GM10248 (cell line): Measurements from ENCODE around the gene YTHDF1.
A peak's percentile ranks its signal among the peaks of the same experiment; 100 is the strongest.

ENCODE experiments used
- CTCF ChIA-PET: fragments of 300-600 bp; sonication (Branson Sonifier 250); formaldehyde crosslinking; extraction: SDS; loops from one replicate; lab custom pipeline; 2021; ENCODE audit warnings: antibody characterized with exemption; lab: Yijun Ruan, JAX
- POLR2A ChIA-PET: fragments of 350-650 bp; sonication (Branson Sonifier 250); formaldehyde crosslinking; extraction: SDS; loops from one replicate; lab custom pipeline; 2020; ENCODE audit warnings: antibody characterized with exemption; lab: Yijun Ruan, JAX
- DNase-seq: peaks from one replicate; pipeline ENCODE4 v3.0.0; 2012; ENCODE audit errors: extremely low spot score
- TF ChIP-seq, protein P1 (sequence below): IDR thresholded peaks from 2 replicates; pipeline ENCODE4 v1.5.1; 2012; ENCODE audit warnings: mild to moderate bottlenecking, low read depth; ENCODE audit errors: extremely low read depth, missing control alignments, control extremely low read depth

The YTHDF1 gene

GRCh38 chr20:63179687-63180568, 36.0 kb downstream of the YTHDF1 start:
- DNase-seq: no peak
- ChIA-PET POLR2A (no interaction called here), CTCF (interaction anchor here (0.7 to 2.6 kb wide), 19 partner anchors 10 to 357 kb away, joined by 3 to 15 read pairs (median 4); no protein-coding TSS in a partner anchor)
- TF ChIP-seq, protein P1, sequence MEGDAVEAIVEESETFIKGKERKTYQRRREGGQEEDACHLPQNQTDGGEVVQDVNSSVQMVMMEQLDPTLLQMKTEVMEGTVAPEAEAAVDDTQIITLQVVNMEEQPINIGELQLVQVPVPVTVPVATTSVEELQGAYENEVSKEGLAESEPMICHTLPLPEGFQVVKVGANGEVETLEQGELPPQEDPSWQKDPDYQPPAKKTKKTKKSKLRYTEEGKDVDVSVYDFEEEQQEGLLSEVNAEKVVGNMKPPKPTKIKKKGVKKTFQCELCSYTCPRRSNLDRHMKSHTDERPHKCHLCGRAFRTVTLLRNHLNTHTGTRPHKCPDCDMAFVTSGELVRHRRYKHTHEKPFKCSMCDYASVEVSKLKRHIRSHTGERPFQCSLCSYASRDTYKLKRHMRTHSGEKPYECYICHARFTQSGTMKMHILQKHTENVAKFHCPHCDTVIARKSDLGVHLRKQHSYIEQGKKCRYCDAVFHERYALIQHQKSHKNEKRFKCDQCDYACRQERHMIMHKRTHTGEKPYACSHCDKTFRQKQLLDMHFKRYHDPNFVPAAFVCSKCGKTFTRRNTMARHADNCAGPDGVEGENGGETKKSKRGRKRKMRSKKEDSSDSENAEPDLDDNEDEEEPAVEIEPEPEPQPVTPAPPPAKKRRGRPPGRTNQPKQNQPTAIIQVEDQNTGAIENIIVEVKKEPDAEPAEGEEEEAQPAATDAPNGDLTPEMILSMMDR: no peak

DNA sequence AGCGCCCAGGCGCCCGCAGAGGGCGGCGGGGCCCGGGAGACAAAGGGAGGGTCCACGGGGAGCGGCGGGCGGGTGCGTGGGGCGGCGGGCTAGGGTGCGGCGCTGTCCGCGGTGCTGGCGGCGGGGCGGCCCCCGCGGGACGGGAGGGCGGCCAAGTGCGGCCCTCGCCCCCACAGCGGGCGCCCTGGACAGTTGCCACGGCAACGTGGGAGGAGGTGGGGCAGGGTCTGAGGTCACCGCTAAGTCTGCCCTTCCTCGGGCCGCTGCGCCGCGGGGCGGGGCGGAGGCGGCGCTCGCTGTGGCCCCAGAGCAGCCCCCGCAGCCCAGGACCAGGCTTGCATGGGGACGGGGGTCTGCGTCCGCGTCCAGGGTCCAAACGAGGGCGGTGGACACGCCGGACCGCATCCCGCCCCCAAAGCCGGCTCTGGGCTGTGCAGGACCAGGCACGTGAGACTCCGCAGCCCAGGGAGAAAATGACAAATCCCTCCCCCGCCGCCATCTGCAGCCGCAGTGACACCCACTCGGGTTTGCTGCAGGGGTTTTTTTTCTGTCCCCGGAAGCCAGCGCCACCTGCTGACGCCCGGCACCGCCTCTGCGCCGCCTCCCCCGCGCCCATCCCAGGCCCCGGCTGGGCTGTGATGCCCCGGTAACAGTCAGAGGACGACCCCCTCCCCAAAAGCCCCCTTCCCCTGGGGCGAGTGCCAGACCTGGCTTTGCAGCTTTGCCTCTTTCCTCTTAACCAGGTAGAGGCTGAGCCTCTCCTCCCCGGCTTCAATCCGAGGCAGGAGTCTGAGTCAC, 36.8 kb downstream of the YTHDF1 start:
- CTCF ChIA-PET: interaction anchor here (1.1 to 2.6 kb wide), 8 partner anchors 12 to 225 kb away, joined by 3 to 15 read pairs (median 4); no protein-coding TSS in a partner anchor
- DNase-seq: peak; percentile 86
- TF ChIP-seq, protein P1: peak; percentile 74
- POLR2A ChIA-PET: no interaction called here

DNA sequence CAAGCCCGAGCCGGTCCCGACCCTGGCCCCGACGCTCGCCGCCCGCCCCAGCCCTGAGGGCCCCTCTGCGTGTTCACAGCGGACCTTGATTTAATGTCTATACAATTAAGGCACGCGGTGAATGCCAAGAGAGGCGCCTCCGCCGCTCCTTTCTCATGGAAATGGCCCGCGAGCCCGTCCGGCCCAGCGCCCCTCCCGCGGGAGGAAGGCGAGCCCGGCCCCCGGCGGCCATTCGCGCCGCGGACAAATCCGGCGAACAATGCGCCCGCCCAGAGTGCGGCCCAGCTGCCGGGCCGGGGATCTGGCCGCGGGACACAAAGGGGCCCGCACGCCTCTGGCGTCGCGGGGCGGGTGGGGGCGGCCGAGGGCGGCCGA, 37.5 kb downstream of the YTHDF1 start:
- CTCF ChIA-PET: no interaction called here
- POLR2A ChIA-PET: no interaction called here
- DNase-seq: no peak
- TF ChIP-seq, protein P1: no peak

DNA sequence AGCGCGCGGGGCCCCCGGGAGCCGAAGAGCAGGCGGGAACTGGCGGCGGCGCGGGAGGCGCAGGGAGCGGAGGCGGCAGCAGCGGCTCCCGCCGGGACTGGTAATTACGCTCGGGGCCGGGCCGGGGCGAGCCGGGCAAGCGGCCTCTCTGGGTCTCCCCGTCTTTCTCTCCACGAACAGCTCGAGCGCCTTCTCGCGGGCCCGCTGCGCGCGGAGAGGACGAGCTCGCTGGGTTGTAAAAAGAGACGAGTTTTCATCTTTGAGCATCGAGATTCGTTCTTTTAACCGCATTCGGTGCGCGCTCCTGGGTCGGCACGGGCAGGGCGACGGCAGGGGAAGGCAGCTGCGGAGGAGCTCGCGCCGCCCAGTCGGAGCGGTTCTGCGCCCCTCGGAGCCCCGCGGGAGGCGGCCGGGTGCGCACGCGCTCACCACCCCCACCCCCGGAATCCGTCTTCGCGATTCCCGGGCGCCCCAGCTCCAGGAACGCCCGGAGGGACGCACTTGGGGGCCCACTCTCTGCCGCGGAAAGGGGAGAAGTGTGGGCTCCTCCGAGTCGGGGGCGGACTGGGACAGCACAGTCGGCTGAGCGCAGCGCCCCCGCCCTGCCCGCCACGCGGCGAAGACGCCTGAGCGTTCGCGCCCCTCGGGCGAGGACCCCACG, 38.0 kb downstream of the YTHDF1 start:
- ChIA-PET POLR2A (no interaction called here), CTCF (no interaction called here)
- no peak for DNase-seq
- TF ChIP-seq, protein P1: no peak

DNA sequence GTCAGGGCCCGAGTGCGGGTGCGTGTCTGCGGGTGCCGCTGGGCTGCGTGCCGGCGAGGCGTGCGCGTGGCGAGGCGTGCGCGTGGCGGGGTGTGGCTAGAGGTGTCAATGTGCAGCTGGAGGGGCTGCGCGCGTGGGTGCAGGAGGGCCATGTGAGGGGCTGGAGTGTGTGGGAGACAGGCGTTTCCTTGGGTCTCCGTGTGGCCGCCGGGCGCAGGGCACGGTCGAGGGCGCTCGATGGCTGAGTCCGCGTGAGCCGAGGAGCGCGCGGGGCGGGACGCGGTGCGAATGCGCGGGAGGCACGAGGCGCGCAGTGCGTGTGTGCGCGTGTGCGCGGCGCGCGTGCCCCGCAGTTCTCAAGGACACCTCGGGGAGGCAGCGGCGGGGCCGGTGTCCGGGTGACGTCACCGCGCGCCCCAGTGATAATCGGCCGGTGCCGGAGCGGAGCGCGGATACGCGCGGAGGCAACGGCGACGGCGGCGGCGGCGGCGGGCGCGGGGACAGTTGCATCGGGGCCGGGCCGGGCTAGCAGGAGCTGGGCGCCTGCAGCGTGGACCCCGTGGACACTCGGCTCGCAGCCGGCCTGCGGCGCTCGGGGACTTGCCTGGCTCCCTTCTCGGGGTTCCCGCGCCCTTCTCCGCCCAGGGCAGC, 38.7 kb downstream of the YTHDF1 start:
- no peak for DNase-seq
- TF ChIP-seq, protein P1: no peak
- ChIA-PET CTCF (no interaction called here), POLR2A (no interaction called here)
